NCI-H1048 (cell line): Measurements from ENCODE around the gene FAM237B.

Experiments used
- DNase-seq: peaks from one replicate; lab custom pipeline; 2025; lab: John Stamatoyannopoulos, UW

The FAM237B gene

DNA sequence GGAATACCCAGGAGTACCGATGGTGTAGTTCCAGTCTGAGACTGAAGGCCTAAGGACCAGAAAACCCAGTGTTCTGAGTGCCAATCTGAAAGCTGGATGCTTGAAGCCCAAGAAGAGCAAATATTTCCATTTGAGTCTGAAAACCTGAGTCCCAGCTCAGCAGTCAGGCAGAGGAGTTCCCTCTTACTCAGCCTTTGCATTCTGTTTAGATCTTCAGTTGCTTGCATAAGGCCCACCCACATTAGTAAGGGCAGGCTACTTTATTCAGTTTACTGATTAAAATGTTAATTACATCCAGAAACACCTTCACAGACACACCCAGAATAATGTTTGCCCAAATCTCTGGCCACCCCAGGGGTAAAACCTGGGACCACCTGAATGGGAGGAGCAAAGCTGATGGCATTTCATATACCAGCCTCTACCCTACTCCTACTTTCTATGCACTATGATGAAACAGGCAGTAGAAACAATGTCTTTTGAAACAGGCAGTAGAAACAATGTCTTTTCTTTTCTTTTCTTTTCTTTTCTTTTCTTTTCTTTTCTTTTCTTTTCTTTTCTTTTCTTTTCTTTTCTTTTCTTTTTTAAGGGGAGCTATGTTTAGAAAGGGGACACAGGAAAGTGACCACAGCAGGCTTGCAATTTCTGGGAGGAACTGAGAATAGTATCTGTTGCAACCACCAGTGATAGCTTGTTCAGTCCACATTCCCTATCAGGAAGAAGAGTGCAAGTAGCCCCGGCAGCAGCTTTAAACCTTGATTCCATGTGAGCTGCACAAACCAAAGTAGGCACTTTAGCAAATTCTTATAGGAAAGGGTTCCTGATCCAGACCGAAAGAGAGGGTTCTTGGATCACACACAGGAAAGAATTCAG, 30.6 kb downstream of the FAM237B start:
- no peak for DNase-seq

DNA sequence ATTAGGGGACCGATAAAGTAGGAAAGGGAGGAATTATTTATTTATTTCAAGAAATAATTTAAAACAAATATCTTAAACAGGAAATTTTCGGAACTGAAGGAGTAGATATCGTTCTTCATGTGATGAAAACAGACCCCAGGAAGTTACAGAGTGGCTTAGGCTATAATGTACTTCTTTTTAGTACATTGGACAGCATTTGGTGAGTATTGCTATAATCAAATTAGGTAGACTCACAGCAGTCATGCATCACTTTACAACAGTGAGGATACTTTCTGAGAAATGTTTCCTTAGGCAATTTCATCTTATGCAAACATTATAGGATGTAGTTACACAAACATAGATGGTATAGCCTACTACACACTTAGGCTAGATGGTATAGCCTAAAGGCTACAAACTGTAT, 33.0 kb downstream of the FAM237B start:
- DNase-seq, result no peak

- no peak for DNase-seq
These were observed 44.9 kb downstream of the FAM237B start for GRCh38 chr7:90276033-90276728.

DNA sequence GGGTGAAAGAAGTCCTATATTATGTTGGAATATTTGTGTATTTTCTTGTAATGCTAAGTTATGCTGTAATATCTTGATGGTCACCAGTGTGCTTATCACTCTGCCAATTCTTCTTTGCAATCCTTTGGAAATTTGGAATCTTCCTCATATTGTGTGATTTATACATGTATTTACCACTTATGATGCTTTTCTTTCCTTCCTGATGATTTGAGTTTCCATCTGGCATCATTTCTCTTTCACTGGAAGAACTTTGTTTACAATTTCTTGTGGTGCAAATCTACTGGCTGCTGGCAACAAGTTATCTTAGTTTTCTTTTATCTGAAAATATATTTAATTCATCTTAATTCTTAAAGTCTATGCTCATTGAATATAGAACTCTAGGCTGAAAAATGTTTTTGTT, 46.9 kb downstream of the FAM237B start:
- DNase-seq, result no peak

- no peak for DNase-seq
These were observed 48.9 kb downstream of the FAM237B start for GRCh38 chr7:90272242-90272641.

GRCh38 chr7:90271753-90272152, 49.4 kb downstream of the FAM237B start:
- no peak for DNase-seq

DNA sequence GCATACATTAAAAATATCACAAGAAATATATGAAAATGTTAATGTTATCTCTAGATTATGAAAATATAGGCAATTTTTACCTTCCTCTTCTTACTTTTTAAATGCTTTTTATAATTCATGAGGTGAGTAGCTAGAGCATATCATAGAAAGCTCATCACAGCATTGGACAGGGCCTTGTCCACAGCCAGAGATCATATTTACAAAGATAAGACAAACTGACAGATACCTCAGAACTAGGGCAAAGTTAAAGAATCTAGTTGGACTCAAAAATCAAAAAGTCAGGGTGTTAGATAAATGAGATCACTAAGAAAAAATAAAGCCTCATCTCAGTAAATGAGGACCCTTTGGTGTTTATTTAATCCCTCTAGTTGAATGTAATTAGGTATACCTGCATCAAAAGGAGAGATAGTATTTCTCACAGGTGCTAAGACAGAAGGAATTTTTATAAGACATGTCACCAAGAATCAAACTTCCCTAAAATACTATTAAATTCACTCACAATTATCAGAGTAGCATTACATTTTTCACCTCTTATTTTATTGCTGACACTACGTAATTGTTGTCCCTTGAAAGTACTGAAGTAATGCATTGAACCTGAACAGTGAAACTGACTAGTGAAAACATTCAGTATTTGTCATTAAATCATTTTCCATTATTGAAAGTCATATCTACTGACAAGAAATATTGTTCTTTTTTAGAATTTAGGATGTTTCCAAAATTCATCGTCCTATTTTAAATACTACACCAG, 50.5 kb downstream of the FAM237B start:
- no peak for DNase-seq

DNA sequence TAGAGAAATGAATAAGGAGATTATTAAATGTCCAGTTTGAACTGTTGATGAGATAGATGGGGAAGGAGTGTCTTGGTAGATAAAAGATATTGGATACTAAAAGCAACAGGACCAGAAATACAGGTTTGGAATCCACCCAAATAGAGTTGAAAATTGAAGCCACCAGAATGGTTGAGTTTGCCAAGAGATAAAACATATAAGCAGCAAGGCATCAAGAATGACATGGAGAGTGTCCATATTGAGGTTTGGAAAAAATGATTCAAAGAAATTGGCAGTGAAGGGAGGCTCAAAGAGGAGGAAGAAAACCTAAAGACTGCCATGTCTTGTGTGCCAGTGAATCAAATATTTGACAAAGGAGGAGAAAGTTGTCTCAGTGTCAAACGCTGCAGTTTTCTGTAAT, 51.9 kb downstream of the FAM237B start:
- DNase-seq, result no peak

DNA sequence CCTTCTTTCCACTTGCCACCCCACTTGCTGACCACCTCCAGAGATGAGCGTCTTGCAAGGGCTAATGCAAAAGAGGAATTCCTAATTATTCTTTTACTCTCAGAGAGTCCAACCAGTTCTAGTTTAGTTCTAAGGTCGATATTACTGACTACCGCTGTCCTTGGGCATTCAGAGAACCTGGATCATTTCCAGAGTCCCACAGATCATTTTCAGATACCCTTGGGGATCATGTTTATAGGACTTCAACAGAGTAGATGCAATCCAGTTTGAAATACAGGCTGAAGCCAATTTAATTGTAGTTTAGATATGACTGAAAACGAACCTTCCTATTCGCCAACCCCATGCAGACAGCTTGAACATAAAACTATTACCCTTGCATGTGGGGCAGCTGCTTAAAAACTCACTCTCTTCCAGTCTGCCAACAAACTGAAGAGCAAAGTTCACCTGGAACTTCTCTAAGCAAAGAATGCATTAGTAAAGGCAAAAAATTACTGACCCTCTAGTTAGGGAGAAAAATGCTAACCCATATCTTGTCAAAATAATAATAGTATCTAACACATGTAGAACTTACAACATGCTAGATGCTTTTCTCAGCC, 53.7 kb downstream of the FAM237B start:
- DNase-seq, result no peak

GRCh38 chr7:90266808-90267207, 54.3 kb downstream of the FAM237B start:
- DNase-seq, result no peak
